Mesenchymal stem cell (in vitro differentiated cells and primary cell): ENCODE results near the gene PLCL1.
A peak's percentile ranks its signal among the peaks of the same experiment; 100 is the strongest.

Source experiments
- DNase-seq: peaks from one replicate; pipeline ENCODE4 v3.0.0-alpha.2; 2013
- H2AFZ ChIP-seq: one replicate; pipeline ENCODE4 v1.6.1; 2013; ENCODE audit warnings: low read depth, mild to moderate bottlenecking, control low read depth, inconsistent platforms, low read length, moderate library complexity
- H2AK5ac ChIP-seq: 2 replicates; pipeline ENCODE4 v1.6.1; 2013; ENCODE audit warnings: low read length, moderate library complexity, mild to moderate bottlenecking, inconsistent platforms; ENCODE audit not compliant: severe bottlenecking
- H2BK120ac ChIP-seq: one replicate; pipeline ENCODE4 v1.6.1; 2013; ENCODE audit warnings: low read depth, mild to moderate bottlenecking, inconsistent platforms, low read length, moderate library complexity
- H2BK12ac ChIP-seq, 2 experiments: one replicate each; pipeline ENCODE4 v1.6.1; 2013; ENCODE audit warnings: inconsistent platforms in 2 of 2, low read length in 2 of 2, mild to moderate bottlenecking in 2 of 2, moderate library complexity in 2 of 2, control low read depth in 1 of 2
- H2BK15ac ChIP-seq: one replicate; pipeline ENCODE4 v1.6.1; 2013; ENCODE audit warnings: mild to moderate bottlenecking, low read depth, inconsistent platforms; ENCODE audit not compliant: poor library complexity, severe bottlenecking
- H2BK5ac ChIP-seq: 2 replicates; pipeline ENCODE4 v1.6.1; 2013; ENCODE audit warnings: low read depth, mild to moderate bottlenecking, low read length, control low read depth, inconsistent platforms; ENCODE audit not compliant: poor library complexity, severe bottlenecking
- H3K14ac ChIP-seq, 2 experiments: one replicate each; pipeline ENCODE4 v1.6.1; 2013; ENCODE audit warnings: inconsistent platforms in 2 of 2, low read length in 2 of 2, control low read depth in 1 of 2, mild to moderate bottlenecking in 1 of 2, moderate library complexity in 1 of 2
- H3K18ac ChIP-seq, 2 experiments: one replicate each; pipeline ENCODE4 v1.6.1; 2013; ENCODE audit warnings: inconsistent platforms in 2 of 2, low read length in 2 of 2, control low read depth in 1 of 2, low read depth in 1 of 2, mild to moderate bottlenecking in 1 of 2
- H3K23ac ChIP-seq, 2 experiments: one replicate each; pipeline ENCODE4 v1.6.1; 2013; ENCODE audit warnings: inconsistent platforms in 2 of 2, low read length in 2 of 2, mild to moderate bottlenecking in 2 of 2, moderate library complexity in 2 of 2, control low read depth in 1 of 2
- H3K27ac ChIP-seq: 2 replicates; pipeline ENCODE4 v1.5.1; 2013; ENCODE audit warnings: mild to moderate bottlenecking, moderate library complexity, low read length, control low read depth, inconsistent platforms; ENCODE audit not compliant: poor library complexity, severe bottlenecking
- H3K27me3 ChIP-seq, 2 experiments: 2 replicates each; pipeline versions ENCODE4 v1.6.1 to v1.7.0; 2013; ENCODE audit warnings: low read length in 2 of 2, mild to moderate bottlenecking in 2 of 2, moderate library complexity in 2 of 2, control low read depth in 1 of 2, inconsistent platforms in 1 of 2; ENCODE audit not compliant: control insufficient read depth in 1 of 2, insufficient read depth in 1 of 2
- H3K36me3 ChIP-seq, 2 experiments: 2 replicates each; pipeline versions ENCODE4 v1.6.1 to v1.7.0; 2013; ENCODE audit warnings: low read length in 2 of 2, control low read depth in 1 of 2, inconsistent platforms in 1 of 2, low read depth in 1 of 2, mild to moderate bottlenecking in 1 of 2; ENCODE audit not compliant: insufficient read depth in 2 of 2, control insufficient read depth in 1 of 2
- H3K4ac ChIP-seq, 2 experiments: one replicate each; pipeline ENCODE4 v1.6.1; 2013; ENCODE audit warnings: inconsistent platforms in 2 of 2, low read length in 2 of 2, mild to moderate bottlenecking in 2 of 2, moderate library complexity in 2 of 2, control low read depth in 1 of 2, low read depth in 1 of 2
- H3K4me1 ChIP-seq: 2 replicates; pipeline ENCODE4 v1.6.1; 2013; ENCODE audit warnings: low read depth, low read length, control low read depth; ENCODE audit not compliant: control insufficient read depth, insufficient read depth
- H3K4me2 ChIP-seq: 2 replicates; pipeline ENCODE4 v1.6.1; 2013; ENCODE audit warnings: low read length, mild to moderate bottlenecking, inconsistent platforms; ENCODE audit not compliant: poor library complexity, severe bottlenecking
- H3K4me3 ChIP-seq, 2 experiments: 2 replicates each; pipeline versions ENCODE4 v1.5.1 to v1.7.0; 2013; ENCODE audit warnings: low read length in 2 of 2, mild to moderate bottlenecking in 2 of 2, control low read depth in 1 of 2, low read depth in 1 of 2; ENCODE audit not compliant: insufficient read depth in 1 of 2
- H3K79me1 ChIP-seq: replicated peaks from 2 replicates; pipeline ENCODE4 v1.6.1; 2013; ENCODE audit warnings: mild to moderate bottlenecking, control low read depth, low read length, inconsistent platforms; ENCODE audit not compliant: poor library complexity, severe bottlenecking
- H3K9ac ChIP-seq: 2 replicates; pipeline ENCODE4 v1.7.0; 2013; ENCODE audit warnings: mild to moderate bottlenecking, low read length, moderate library complexity
- H3K9me3 ChIP-seq: 2 replicates; pipeline ENCODE4 v1.7.0; 2013; ENCODE audit warnings: mild to moderate bottlenecking, low read length; ENCODE audit not compliant: control insufficient read depth
- H4K8ac ChIP-seq: one replicate; pipeline ENCODE4 v1.6.1; 2013; ENCODE audit warnings: inconsistent platforms, mild to moderate bottlenecking, low read length, moderate library complexity
- H4K91ac ChIP-seq: one replicate; pipeline ENCODE4 v1.6.1; 2013; ENCODE audit warnings: mild to moderate bottlenecking, low read length, inconsistent platforms
- WGBS: methylation state at CpG from one replicate; pipeline ENCODE4 v1.1.7; 2013; ENCODE audit warnings: mixed read lengths; 5-methylcytosine and 5-hydroxymethylcytosine counted together

Gene PLCL1

DNA sequence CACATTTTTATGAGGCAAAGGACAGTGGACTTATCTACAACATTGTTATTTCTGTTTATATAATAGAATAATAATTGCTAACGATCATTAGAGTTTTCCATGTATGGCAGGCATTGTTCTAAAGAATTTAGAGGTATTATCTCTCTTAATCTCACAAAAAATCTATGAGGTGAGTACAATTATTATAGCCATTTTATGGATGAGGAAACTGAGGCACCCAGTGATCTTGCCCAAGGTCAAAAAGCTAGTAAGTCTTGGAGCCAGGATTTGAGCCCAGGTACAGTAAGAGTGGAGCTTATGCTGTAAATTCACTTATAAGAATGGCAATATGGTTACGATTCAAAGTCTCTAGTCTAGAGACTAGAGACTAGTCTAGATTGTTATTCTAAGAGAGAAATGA is 331.7 kb downstream of the PLCL1 start:
- H2BK5ac ChIP-seq, result no peak overlapping the region
- H3K18ac ChIP-seq, result no peak overlapping the region
- no peak overlapping the region for H3K27ac ChIP-seq
- H4K8ac ChIP-seq, result no peak overlapping the region
- no peaks in the 10 kb centered on the region for H3K36me3 ChIP-seq
- DNase-seq, result no peak
- H3K4ac ChIP-seq, result no peak overlapping the region
- H2AK5ac ChIP-seq, result no peak overlapping the region
- 100% methylated on average over 1 of the region's 2 CpGs for WGBS
- H2AFZ ChIP-seq, result no peak overlapping the region
- H3K9ac ChIP-seq, result no peak overlapping the region
- H3K9me3 ChIP-seq, result no peaks in the 10 kb centered on the region
- H3K14ac ChIP-seq, result no peak overlapping the region
- H2BK15ac ChIP-seq, result no peak overlapping the region
- H2BK120ac ChIP-seq, result no peak overlapping the region
- no peak overlapping the region for H3K23ac ChIP-seq
- no peak overlapping the region for H4K91ac ChIP-seq
- no peak overlapping the region for H3K4me2 ChIP-seq
- no peaks in the 10 kb centered on the region for H3K27me3 ChIP-seq
- H3K79me1 ChIP-seq, result no peaks in the 10 kb centered on the region
- no peaks in the 10 kb centered on the region for H3K4me1 ChIP-seq
- H3K4me3 ChIP-seq, result no peak overlapping the region
- H2BK12ac ChIP-seq, result no peak overlapping the region

DNA sequence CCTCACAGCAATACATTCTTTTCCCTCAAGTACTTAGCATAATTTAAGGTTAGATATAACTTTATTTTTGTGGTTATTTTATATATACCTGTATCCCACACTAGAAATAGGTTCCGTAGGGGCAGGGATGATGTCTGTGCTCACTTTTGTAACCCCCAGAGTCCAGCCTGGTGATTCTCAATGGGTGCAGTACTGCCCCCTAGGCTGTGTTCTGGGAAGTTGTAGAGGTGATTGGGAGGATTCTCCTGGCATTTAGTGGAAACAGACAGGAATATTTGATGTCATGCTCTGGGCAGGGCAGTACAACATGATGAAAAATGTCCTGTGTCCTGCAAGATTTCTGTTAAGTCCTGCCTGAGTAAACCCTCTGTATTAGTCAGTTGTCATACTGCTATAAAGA is 333.3 kb downstream of the PLCL1 start:
- Histone ChIP-seq H3K9ac (no peak overlapping the region), H4K8ac (no peak overlapping the region), H2BK120ac (no peak overlapping the region), H2BK5ac (no peak overlapping the region), H3K27me3 (no peaks in the 10 kb centered on the region), H2BK12ac (no peak overlapping the region), H4K91ac (no peak overlapping the region), H3K36me3 (no peaks in the 10 kb centered on the region), H3K18ac (no peak overlapping the region), H2AK5ac (no peak overlapping the region), H3K9me3 (no peaks in the 10 kb centered on the region), H3K27ac (no peak overlapping the region), H3K23ac (no peak overlapping the region), H3K4me2 (no peak overlapping the region), H3K4me3 (no peak overlapping the region), H2BK15ac (no peak overlapping the region), H3K4me1 (no peaks in the 10 kb centered on the region), H2AFZ (no peak overlapping the region), H3K79me1 (no peaks in the 10 kb centered on the region), H3K14ac (no peak overlapping the region), H3K4ac (no peak overlapping the region)
- 75% methylated on average over 1 of the region's 1 CpG for WGBS
- no peak for DNase-seq

DNA sequence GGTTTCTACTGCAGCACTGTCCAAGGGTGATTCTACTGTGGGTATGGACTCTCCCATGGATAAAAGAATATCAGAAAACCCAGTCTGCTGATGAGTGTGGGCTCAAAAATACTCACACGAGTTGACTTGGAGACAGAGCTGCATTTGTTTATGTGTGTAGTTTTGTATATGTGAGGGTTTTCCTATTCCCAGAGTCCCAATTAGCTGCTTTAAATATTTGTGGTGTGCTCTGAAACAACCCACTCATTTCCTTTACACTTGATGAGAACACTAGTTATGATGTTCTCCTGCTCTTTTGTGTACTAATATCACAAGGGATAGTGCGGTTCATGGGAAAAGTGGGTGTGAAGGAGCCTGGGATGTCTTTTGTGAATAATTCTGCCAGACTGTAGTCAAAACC is 337.3 kb downstream of the PLCL1 start:
- no peak overlapping the region for H3K27ac ChIP-seq
- H4K8ac ChIP-seq, result no peak overlapping the region
- no peaks in the 10 kb centered on the region for H3K27me3 ChIP-seq
- H3K18ac ChIP-seq, result no peak overlapping the region
- H3K23ac ChIP-seq, result no peak overlapping the region
- no peak overlapping the region for H3K9ac ChIP-seq
- H3K4ac ChIP-seq, result no peak overlapping the region
- H3K4me3 ChIP-seq, result no peak overlapping the region
- no peak overlapping the region for H3K14ac ChIP-seq
- no peak overlapping the region for H4K91ac ChIP-seq
- H3K36me3 ChIP-seq, result no peaks in the 10 kb centered on the region
- no peak overlapping the region for H2AK5ac ChIP-seq
- H3K4me2 ChIP-seq, result no peak overlapping the region
- H2BK12ac ChIP-seq, result no peak overlapping the region
- WGBS, result 36% methylated on average over 2 of the region's 2 CpGs
- no peak overlapping the region for H2AFZ ChIP-seq
- no peak overlapping the region for H2BK15ac ChIP-seq
- H3K4me1 ChIP-seq, result no peaks in the 10 kb centered on the region
- H2BK120ac ChIP-seq, result no peak overlapping the region
- H3K79me1 ChIP-seq, result no peaks in the 10 kb centered on the region
- DNase-seq, result peak; percentile 76
- H2BK5ac ChIP-seq, result no peak overlapping the region
- no peaks in the 10 kb centered on the region for H3K9me3 ChIP-seq

DNA sequence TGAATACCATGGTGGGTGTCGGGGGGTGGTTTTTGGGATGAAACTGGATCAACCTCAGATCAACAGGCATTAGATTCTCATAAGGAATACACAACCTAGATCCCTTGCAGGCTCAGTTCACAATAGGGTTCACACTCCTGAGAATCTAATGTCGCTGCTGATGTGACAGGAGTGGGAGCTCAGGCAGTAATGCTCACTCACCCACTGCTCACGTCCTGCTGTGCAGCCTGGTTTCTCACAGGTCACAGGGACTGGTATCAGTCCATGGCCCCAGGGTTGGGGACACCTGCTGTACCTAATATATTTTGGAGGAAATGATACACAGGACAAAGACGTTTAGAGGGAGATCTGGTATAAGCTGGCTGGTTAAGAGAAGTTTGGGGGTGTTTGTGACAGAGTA is 338.8 kb downstream of the PLCL1 start:
- peak overlapping the region in 1 of 2 experiments; percentile 40 for H3K4me3 ChIP-seq
- no peak for DNase-seq
- H2AFZ ChIP-seq, result no peak overlapping the region
- no peak overlapping the region for H3K27ac ChIP-seq
- peak overlapping the region in 1 of 2 experiments; percentile 80 for H3K23ac ChIP-seq
- H2BK15ac ChIP-seq, result no peak overlapping the region
- H2AK5ac ChIP-seq, result no peak overlapping the region
- H3K79me1 ChIP-seq, result no peaks in the 10 kb centered on the region
- H2BK5ac ChIP-seq, result no peak overlapping the region
- H3K18ac ChIP-seq, result peak overlapping the region in 1 of 2 experiments; percentile 34
- H3K9ac ChIP-seq, result no peak overlapping the region
- H4K91ac ChIP-seq, result no peak overlapping the region
- no peak overlapping the region for H3K4me2 ChIP-seq
- H3K14ac ChIP-seq, result peak overlapping the region in 1 of 2 experiments; percentile 65
- no peaks in the 10 kb centered on the region for H3K4me1 ChIP-seq
- no peaks in the 10 kb centered on the region for H3K9me3 ChIP-seq
- no peak overlapping the region for H2BK12ac ChIP-seq
- H3K36me3 ChIP-seq, result no peaks in the 10 kb centered on the region
- no peak overlapping the region for H3K4ac ChIP-seq
- H2BK120ac ChIP-seq, result no peak overlapping the region
- no peak overlapping the region for H4K8ac ChIP-seq
- H3K27me3 ChIP-seq, result no peaks in the 10 kb centered on the region
- WGBS, result 65% methylated on average over 4 of the region's 4 CpGs
